Omental fat pad (tissue), 4 donors: ENCODE data around the gene WDR70. TPM values are rescaled to one million over a fixed set of nuclear protein-coding genes. Genes with fewer than 3 reads are reported as not detected.

ENCODE experiments used
- ATAC-seq: fragments of 150-250 bp; one replicate; pipeline ENCODE4 v1.9.1; 2016; ENCODE audit warnings: mild to moderate bottlenecking, moderate library complexity; ENCODE audit not compliant: low FRiP score
- DNase-seq: peaks from one replicate; pipeline ENCODE4 v3.0.0-alpha.2; 2019; ENCODE audit warnings: low spot score
- CTCF ChIP-seq, 3 donors: fragments of 450-650 bp; IDR thresholded peaks; one replicate each; pipeline ENCODE4 v1.5.1; 2016 to 2017; ENCODE audit warnings: antibody characterized with exemption in 3 of 3, mild to moderate bottlenecking in 3 of 3, moderate library complexity in 2 of 3
- total RNA-seq, 4 donors: library from RNA; depleted of rRNA; stranded (reverse); fragments of >200 nt; gene quantifications; one replicate each; pipeline ENCODE4 v1.1.0, GENCODE V29; 2016

The WDR70 gene
- total RNA-seq, 4 donors from 2014 or later = 17.4 to 37.7 (median 24.0) TPM

GRCh38 chr5:37768371-37768770 is 389.3 kb downstream of the WDR70 start:
- DNase-seq (no peak), ATAC-seq (no peak)
- no peak for TF ChIP-seq CTCF (IDR thresholded peaks at IDR 0.05)

- ATAC-seq (no peak), DNase-seq (no peak)
- TF ChIP-seq CTCF (IDR thresholded peaks at IDR 0.05) = no peak
Observed at GRCh38 chr5:37769108-37769507, 390.0 kb downstream of the WDR70 start.

GRCh38 chr5:37769840-37770239 is 390.7 kb downstream of the WDR70 start:
- no peak for DNase-seq
- no peak for ATAC-seq
- TF ChIP-seq CTCF (IDR thresholded peaks at IDR 0.05) = no peak

GRCh38 chr5:37770786-37771185 is 391.7 kb downstream of the WDR70 start:
- TF ChIP-seq CTCF (IDR thresholded peaks at IDR 0.05) = no peak
- ATAC-seq (no peak), DNase-seq (no peak)

GRCh38 chr5:37771203-37771611 is 392.1 kb downstream of the WDR70 start:
- DNase-seq = no peak
- no peak for TF ChIP-seq CTCF (IDR thresholded peaks at IDR 0.05)
- no peak for ATAC-seq

- ATAC-seq = no peak
- no peak for DNase-seq
- TF ChIP-seq CTCF (IDR thresholded peaks at IDR 0.05) = no peak
Observed at GRCh38 chr5:37771731-37772130, 392.6 kb downstream of the WDR70 start.

- ATAC-seq (no peak), DNase-seq (no peak)
- TF ChIP-seq CTCF (IDR thresholded peaks at IDR 0.05) = no peak
Observed at GRCh38 chr5:37772255-37772654, 393.1 kb downstream of the WDR70 start.
